ENCODE measurements around the gene AFTPH.

AFTPH gene

DNA sequence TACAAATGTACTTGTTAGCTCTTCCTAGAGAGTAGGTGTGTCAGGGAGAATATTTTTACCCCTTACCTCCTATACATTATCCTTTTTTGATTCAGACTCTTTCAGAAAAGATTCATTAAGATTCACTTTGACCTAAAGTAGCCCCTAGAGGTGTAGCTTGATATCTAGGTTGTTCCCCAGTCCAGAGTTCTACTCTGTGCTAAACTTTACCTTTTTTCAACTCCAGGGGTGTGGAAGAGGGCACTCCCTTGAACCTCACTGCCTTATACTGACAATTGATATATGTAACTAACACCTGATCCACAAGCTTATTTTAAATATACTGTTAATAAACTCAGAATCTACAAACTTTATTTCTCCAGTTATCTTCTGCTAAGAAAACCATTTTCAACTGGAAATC, 30.0 kb downstream of the AFTPH start:
- no peak for TF ChIP-seq CTCF (IDR thresholded peaks at IDR 0.05)
- H3K4me3 ChIP-seq, result no peak overlapping the region
- DNase-seq, result no peak
- no peaks in the 10 kb centered on the region for H3K27me3 ChIP-seq
- intact Hi-C loops (cut with DNase I; ENCODE audit: low total_unique reads), result no loop called here
- H3K4me1 ChIP-seq, result peaks cover 0 to 45% (median 12%) of the 10 kb centered on the region in 4 donors
- no peaks in the 10 kb centered on the region for H3K36me3 ChIP-seq
- peak overlapping the region in 1 of 2 donors; percentile 32 for H3K27ac ChIP-seq
- H3K9me3 ChIP-seq, result no peaks in the 10 kb centered on the region

- intact Hi-C loops (cut with DNase I; ENCODE audit: low total_unique reads), result loop anchor here (5.0 kb wide), 1 partner anchor 36 kb away; the partner anchor contains the start of gene AFTPH
These were observed 34.4 kb downstream of the AFTPH start for GRCh38 chr2:64558445-64559081.

DNA sequence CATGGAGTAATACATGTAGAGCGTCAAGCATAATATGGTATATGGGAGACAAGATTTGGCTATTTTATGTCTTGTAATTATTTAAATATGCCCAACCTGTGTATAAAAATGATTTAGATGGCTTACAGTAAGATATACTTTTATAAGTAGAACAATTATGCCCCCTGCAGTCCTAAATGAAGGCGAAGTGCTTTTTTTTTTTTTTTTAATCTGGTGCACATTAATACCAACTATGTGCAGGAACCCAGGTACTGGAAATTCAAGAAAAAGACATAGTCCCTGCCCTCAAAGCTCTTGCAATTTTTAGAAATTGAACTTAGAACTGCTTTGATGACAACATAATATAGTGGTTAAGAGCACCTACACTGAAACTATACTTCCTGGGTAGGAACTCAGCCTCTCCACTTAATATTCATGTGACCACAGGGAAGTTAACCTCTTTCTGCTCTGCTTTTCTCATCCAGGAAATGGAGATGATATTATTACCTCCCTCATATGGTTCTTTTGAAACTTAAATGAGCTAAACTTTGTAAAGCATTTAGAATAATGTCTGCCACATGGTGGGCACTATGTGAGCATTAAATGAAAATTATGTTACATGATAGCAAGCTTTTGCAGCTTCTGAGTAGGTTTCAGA, 38.1 kb downstream of the AFTPH start:
- Histone ChIP-seq H3K4me3 (no peak overlapping the region), H3K27me3 (no peaks in the 10 kb centered on the region), H3K27ac (no peak overlapping the region), H3K4me1 (peaks cover 0 to 20% (median 3%) of the 10 kb centered on the region in 4 donors), H3K36me3 (no peaks in the 10 kb centered on the region), H3K9me3 (no peaks in the 10 kb centered on the region)
- peak; percentile 16 to 48 for TF ChIP-seq CTCF (IDR thresholded peaks at IDR 0.05)
- intact Hi-C loops (cut with DNase I; ENCODE audit: low total_unique reads), result no loop called here
- no peak for DNase-seq

More at GRCh38 chr2:64558445-64559081, 34.4 kb downstream of the AFTPH start:
- Histone ChIP-seq H3K27ac (no peak overlapping the region), H3K27me3 (no peaks in the 10 kb centered on the region), H3K36me3 (no peaks in the 10 kb centered on the region), H3K9me3 (no peaks in the 10 kb centered on the region), H3K4me1 (peaks cover 0 to 52% (median 12%) of the 10 kb centered on the region in 4 donors), H3K4me3 (no peak overlapping the region)
- TF ChIP-seq CTCF (IDR thresholded peaks at IDR 0.05), result no peak
- DNase-seq, result no peak

GRCh38 chr2:64563436-64563938, 39.4 kb downstream of the AFTPH start:
- H3K27me3 ChIP-seq, result no peaks in the 10 kb centered on the region
- H3K9me3 ChIP-seq, result no peaks in the 10 kb centered on the region
- no peak overlapping the region for H3K27ac ChIP-seq
- no peak for DNase-seq
- peaks cover 0 to 14% (median 3%) of the 10 kb centered on the region in 4 donors for H3K4me1 ChIP-seq
- H3K4me3 ChIP-seq, result no peak overlapping the region
- H3K36me3 ChIP-seq, result peaks cover 0 to 3% (median 0%) of the 10 kb centered on the region in 3 donors
- TF ChIP-seq CTCF (IDR thresholded peaks at IDR 0.05), result no peak
- intact Hi-C loops (cut with DNase I; ENCODE audit: low total_unique reads), result no loop called here

DNA sequence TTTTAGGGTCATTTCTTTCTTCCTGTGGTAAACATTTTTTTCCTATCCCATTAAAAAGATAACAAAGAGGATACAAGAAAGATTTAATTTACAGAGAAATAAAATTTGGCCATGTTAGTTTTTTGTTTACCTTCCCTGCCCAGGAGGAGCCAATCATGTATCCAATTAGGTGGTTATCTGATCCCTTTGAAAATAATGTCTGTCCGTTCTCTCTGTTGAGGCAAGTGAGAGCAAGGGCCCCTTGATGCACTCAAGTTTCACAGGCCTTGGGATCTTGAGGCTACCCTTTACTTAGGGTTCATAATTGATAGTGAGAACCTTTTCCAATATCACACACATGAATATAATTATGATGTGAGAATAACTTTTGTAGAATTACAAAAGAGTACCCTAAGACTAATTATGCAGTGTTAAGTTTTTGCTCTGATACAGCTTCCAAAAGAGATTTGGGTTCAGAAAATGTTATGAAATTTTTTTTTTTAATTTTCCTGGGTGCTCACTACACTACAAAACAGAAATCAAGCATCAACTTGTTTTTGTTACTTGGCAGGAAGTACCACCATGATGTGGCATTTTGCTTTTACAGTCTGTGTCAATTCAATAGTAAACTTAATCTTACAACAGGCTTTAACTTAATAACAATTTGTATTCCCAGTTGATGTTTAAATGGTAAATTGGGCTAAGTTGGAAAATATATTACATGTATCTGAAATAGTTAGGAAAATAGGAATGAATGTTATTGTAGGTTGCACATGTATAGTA, 42.0 kb downstream of the AFTPH start:
- intact Hi-C loops (cut with DNase I; ENCODE audit: low total_unique reads), result no loop called here
- no peak for DNase-seq
- Histone ChIP-seq H3K36me3 (peaks cover 5 to 15% (median 12%) of the 10 kb centered on the region in 3 donors), H3K4me3 (no peak overlapping the region), H3K9me3 (no peaks in the 10 kb centered on the region), H3K27ac (no peak overlapping the region), H3K4me1 (peaks cover 0 to 5% (median 0%) of the 10 kb centered on the region in 4 donors), H3K27me3 (no peaks in the 10 kb centered on the region)
- no peak for TF ChIP-seq CTCF (IDR thresholded peaks at IDR 0.05)

All from tibial artery (tissue), 4 donors.